Measurements from ENCODE around the gene CEP170. TPM values are rescaled to one million over a fixed set of nuclear protein-coding genes. Genes with fewer than 3 reads are reported as not detected.
A peak's percentile ranks its signal among the peaks of the same experiment; 100 is the strongest.

The CEP170 gene
- total and polyA plus RNA-seq, 3 donors from 2014 or later, result 64.0 to 165 (median 132) TPM

DNA sequence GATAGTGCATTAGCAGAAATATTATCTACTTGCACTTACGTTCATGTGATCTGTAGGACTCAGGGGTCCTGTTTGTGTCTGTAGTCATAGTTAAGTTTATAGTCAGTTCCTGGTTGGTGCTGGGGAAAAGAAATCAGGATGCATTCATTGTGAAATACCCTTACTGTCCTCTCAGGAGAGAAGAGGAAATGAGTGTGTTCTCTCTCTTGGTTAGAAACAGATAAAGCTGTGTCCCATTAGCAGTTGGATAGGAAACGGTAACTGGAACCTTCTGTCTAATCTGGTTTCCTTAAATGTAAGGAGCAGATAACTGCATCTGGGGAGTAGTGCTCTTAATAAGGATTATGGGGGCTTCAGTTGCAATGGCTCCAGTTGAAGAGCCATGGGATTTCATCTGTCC is 9.6 kb upstream of the CEP170 start:
- Histone ChIP-seq H3K4me3 (no peak overlapping the region), H3K27me3 (no peaks in the 10 kb centered on the region), H3K36me3 (ENCODE audit: low read depth, missing control alignments) (no peaks in the 10 kb centered on the region), H3K9me3 (no peaks in the 10 kb centered on the region), H3K4me1 (peaks cover 6% of the 10 kb centered on the region), H3K27ac (no peak overlapping the region)
- intact Hi-C loops (cut with DNase I; ENCODE audit: low total_unique reads), result no loop called here
- 65 to 66% methylated on average over 2 of the region's 2 CpGs for WGBS, 2 donors
- TF ChIP-seq POLR2A (IDR thresholded peaks at IDR 0.05), result no peak
- TF ChIP-seq, protein P1, sequence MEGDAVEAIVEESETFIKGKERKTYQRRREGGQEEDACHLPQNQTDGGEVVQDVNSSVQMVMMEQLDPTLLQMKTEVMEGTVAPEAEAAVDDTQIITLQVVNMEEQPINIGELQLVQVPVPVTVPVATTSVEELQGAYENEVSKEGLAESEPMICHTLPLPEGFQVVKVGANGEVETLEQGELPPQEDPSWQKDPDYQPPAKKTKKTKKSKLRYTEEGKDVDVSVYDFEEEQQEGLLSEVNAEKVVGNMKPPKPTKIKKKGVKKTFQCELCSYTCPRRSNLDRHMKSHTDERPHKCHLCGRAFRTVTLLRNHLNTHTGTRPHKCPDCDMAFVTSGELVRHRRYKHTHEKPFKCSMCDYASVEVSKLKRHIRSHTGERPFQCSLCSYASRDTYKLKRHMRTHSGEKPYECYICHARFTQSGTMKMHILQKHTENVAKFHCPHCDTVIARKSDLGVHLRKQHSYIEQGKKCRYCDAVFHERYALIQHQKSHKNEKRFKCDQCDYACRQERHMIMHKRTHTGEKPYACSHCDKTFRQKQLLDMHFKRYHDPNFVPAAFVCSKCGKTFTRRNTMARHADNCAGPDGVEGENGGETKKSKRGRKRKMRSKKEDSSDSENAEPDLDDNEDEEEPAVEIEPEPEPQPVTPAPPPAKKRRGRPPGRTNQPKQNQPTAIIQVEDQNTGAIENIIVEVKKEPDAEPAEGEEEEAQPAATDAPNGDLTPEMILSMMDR (IDR thresholded peaks at IDR 0.05), result no peak
- no peak for DNase-seq

DNA sequence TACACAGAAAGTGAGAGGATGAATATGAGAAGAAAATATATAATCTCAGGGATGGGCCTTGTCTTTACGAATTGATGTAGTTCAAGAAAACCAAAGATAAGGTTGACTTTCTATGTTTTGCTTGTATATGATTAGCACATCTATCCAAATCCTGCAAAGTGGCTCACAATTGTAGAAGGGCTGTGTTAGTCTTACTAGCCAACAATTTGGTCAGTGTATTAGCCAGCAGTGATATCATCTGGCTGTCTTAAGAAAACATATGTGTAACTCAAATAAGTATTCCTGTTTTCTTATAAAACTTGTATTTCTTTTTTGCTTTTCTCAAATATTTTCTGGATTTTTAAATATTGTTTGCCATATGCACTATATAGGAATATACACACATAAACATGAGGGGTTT is 6.3 kb upstream of the CEP170 start:
- H3K27me3 ChIP-seq, result no peaks in the 10 kb centered on the region
- peaks cover 15% of the 10 kb centered on the region for H3K4me1 ChIP-seq
- no peaks in the 10 kb centered on the region for H3K9me3 ChIP-seq
- H3K4me3 ChIP-seq, result no peak overlapping the region
- no peak for DNase-seq
- H3K27ac ChIP-seq, result no peak overlapping the region
- intact Hi-C loops (cut with DNase I; ENCODE audit: low total_unique reads), result no loop called here
- 82 to 84% methylated on average over 1 of the region's 1 CpG for WGBS, 2 donors
- H3K36me3 ChIP-seq (ENCODE audit: low read depth, missing control alignments), result no peaks in the 10 kb centered on the region
- TF ChIP-seq, protein P1 (IDR thresholded peaks at IDR 0.05), result no peak
- TF ChIP-seq POLR2A (IDR thresholded peaks at IDR 0.05), result no peak

DNA sequence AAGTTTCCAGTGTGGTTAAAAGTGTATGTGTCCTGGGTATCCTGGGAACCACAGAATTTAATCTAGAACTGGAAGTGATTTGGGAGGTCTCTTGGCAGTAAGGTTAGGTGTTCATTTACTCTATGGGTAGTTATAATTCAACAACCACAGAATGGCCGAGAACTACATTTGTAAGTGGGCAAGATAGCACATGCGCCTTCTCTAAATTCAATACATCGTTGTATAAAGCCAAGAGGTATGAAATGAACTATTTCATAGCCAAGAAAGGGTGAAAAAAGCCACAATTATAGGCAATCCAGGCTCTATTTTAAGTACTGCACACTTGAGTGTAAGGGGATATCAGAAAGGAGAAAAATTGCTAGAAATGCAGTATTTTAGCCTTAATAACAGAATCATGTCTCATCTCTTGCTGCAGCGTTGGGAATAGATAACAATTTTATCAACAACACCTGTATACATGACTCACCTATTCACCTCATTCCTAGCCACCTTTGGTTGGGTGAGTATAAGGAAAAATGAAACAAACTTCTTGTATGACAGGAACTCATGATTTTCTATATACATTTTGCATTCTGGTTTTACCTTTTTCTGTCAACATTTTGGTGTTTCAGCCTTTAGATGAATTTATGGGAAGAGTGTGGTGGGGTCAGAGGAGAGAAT is 5.3 kb upstream of the CEP170 start:
- Histone ChIP-seq H3K4me1 (peaks cover 17% of the 10 kb centered on the region), H3K27ac (no peak overlapping the region), H3K9me3 (no peaks in the 10 kb centered on the region), H3K4me3 (no peak overlapping the region), H3K36me3 (ENCODE audit: low read depth, missing control alignments) (no peaks in the 10 kb centered on the region), H3K27me3 (no peaks in the 10 kb centered on the region)
- DNase-seq, result no peak
- intact Hi-C loops (cut with DNase I; ENCODE audit: low total_unique reads), result no loop called here
- WGBS, 2 donors, result 48 to 54% methylated on average over 4 of the region's 4 CpGs
- TF ChIP-seq POLR2A (IDR thresholded peaks at IDR 0.05), result no peak
- TF ChIP-seq, protein P1 (IDR thresholded peaks at IDR 0.05), result no peak

DNA sequence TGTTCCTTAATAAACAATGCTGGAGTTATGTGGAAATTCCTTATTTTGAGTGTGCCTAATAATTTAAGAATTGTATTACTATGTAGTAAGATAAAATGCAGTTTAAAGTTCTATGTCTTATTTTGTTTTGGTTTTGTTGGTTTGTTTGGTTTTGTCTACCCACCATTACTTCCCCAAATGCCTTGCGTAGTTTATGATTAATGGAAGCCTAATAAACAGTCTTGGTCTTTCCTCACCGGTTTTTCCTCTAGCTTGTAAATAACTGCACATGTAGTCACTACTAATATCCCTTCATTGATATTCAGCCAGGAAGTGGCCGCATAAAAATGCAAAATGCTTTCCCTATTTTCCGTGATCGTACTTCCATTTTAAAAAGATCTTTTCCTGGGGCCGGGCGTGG is 3.6 kb upstream of the CEP170 start:
- H3K9me3 ChIP-seq, result no peaks in the 10 kb centered on the region
- no peak overlapping the region for H3K27ac ChIP-seq
- 57 to 85% methylated on average over 7 of the region's 7 CpGs for WGBS, 2 donors
- H3K27me3 ChIP-seq, result no peaks in the 10 kb centered on the region
- H3K36me3 ChIP-seq (ENCODE audit: low read depth, missing control alignments), result no peaks in the 10 kb centered on the region
- no peak for DNase-seq
- peaks cover 15% of the 10 kb centered on the region for H3K4me1 ChIP-seq
- peak overlapping the region; percentile 1 to 5 for H3K4me3 ChIP-seq
- intact Hi-C loops (cut with DNase I; ENCODE audit: low total_unique reads), result no loop called here
- no peak for TF ChIP-seq POLR2A (IDR thresholded peaks at IDR 0.05)
- TF ChIP-seq, protein P1 (IDR thresholded peaks at IDR 0.05), result no peak

DNA sequence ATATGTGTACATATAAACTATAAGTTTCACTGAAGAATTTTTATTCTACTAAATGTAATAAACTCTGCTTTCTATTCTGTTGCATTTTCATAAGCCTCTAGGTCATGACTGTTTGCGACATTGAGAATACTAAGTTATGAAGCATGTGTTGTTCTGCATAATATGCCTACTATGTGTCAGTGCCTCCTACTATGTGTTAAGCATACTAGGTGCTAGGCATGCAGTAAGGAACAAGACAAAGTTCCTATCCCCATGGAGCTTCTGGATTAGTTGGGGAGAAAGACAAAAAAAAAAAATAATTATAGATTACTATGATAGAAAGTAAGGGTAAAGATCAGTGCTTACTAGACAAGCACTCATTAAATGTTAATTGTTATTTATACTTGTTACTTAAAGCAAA is 2.1 kb upstream of the CEP170 start:
- TF ChIP-seq, protein P1 (IDR thresholded peaks at IDR 0.05), result no peak
- TF ChIP-seq POLR2A (IDR thresholded peaks at IDR 0.05), result no peak
- Histone ChIP-seq H3K9me3 (no peaks in the 10 kb centered on the region), H3K4me1 (peaks cover 16% of the 10 kb centered on the region), H3K27me3 (no peaks in the 10 kb centered on the region), H3K36me3 (ENCODE audit: low read depth, missing control alignments) (no peaks in the 10 kb centered on the region), H3K4me3 (no peak overlapping the region), H3K27ac (no peak overlapping the region)
- intact Hi-C loops (cut with DNase I; ENCODE audit: low total_unique reads), result no loop called here
- no peak for DNase-seq
- 79 to 85% methylated on average over 1 of the region's 1 CpG for WGBS, 2 donors

All from testis (tissue), 3 donors.